ENCODE measurements around the gene CCL11. TPM values are rescaled to one million over a fixed set of nuclear protein-coding genes. Genes with fewer than 3 reads are reported as not detected.

CCL11 gene
- total and polyA plus RNA-seq, 3 donors from 2014 or later: not detected

GRCh38 chr17:34246881-34247280 lies 38.7 kb upstream of the CCL11 start:
- WGBS, 2 donors: 77 to 84% methylated on average over 3 of the region's 3 CpGs
- Histone ChIP-seq H3K4me1 (peaks cover 40% of the 10 kb centered on the region), H3K9me3 (no peaks in the 10 kb centered on the region), H3K4me3 (no peak overlapping the region), H3K27ac (no peak overlapping the region), H3K36me3 (ENCODE audit: low read depth, missing control alignments) (no peaks in the 10 kb centered on the region), H3K27me3 (no peaks in the 10 kb centered on the region)
- intact Hi-C loops (cut with DNase I; ENCODE audit: low total_unique reads): no loop called here
- TF ChIP-seq CTCF (IDR thresholded peaks at IDR 0.05) (no peak), POLR2A (IDR thresholded peaks at IDR 0.05) (no peak)
- no peak for DNase-seq

GRCh38 chr17:34248511-34249024 lies 37.0 kb upstream of the CCL11 start:
- Histone ChIP-seq H3K4me1 (peaks cover 57% of the 10 kb centered on the region), H3K27ac (no peak overlapping the region), H3K36me3 (ENCODE audit: low read depth, missing control alignments) (no peaks in the 10 kb centered on the region), H3K9me3 (no peaks in the 10 kb centered on the region), H3K27me3 (no peaks in the 10 kb centered on the region), H3K4me3 (no peak overlapping the region)
- no peak for DNase-seq
- intact Hi-C loops (cut with DNase I; ENCODE audit: low total_unique reads): no loop called here
- TF ChIP-seq POLR2A (IDR thresholded peaks at IDR 0.05): no peak
- TF ChIP-seq CTCF (IDR thresholded peaks at IDR 0.05): no peak
- WGBS, 2 donors: 42 to 61% methylated on average over 6 of the region's 6 CpGs

- 72 to 89% methylated on average over 1 of the region's 1 CpG for WGBS, 2 donors
- H3K27ac ChIP-seq: no peak overlapping the region
- no peaks in the 10 kb centered on the region for H3K27me3 ChIP-seq
- TF ChIP-seq POLR2A (IDR thresholded peaks at IDR 0.05): no peak
- no peak for TF ChIP-seq CTCF (IDR thresholded peaks at IDR 0.05)
- no peaks in the 10 kb centered on the region for H3K36me3 ChIP-seq (ENCODE audit: low read depth, missing control alignments)
- no peak for DNase-seq
- no peak overlapping the region for H3K4me3 ChIP-seq
- no peaks in the 10 kb centered on the region for H3K9me3 ChIP-seq
- peaks cover 61% of the 10 kb centered on the region for H3K4me1 ChIP-seq
- intact Hi-C loops (cut with DNase I; ENCODE audit: low total_unique reads): no loop called here
Measured at GRCh38 chr17:34249061-34249460, 36.5 kb upstream of the CCL11 start.

- no peak for DNase-seq
- Histone ChIP-seq H3K27ac (no peak overlapping the region), H3K36me3 (ENCODE audit: low read depth, missing control alignments) (no peaks in the 10 kb centered on the region), H3K27me3 (no peaks in the 10 kb centered on the region), H3K9me3 (no peaks in the 10 kb centered on the region), H3K4me1 (peaks cover 65% of the 10 kb centered on the region), H3K4me3 (no peak overlapping the region)
- WGBS, 2 donors: 29 to 75% methylated on average over 1 of the region's 1 CpG
- no peak for TF ChIP-seq POLR2A (IDR thresholded peaks at IDR 0.05)
- TF ChIP-seq CTCF (IDR thresholded peaks at IDR 0.05): no peak
- intact Hi-C loops (cut with DNase I; ENCODE audit: low total_unique reads): no loop called here
Measured at GRCh38 chr17:34249478-34249877, 36.1 kb upstream of the CCL11 start.

GRCh38 chr17:34251186-34251585 lies 34.4 kb upstream of the CCL11 start:
- Histone ChIP-seq H3K4me3 (no peak overlapping the region), H3K36me3 (ENCODE audit: low read depth, missing control alignments) (no peaks in the 10 kb centered on the region), H3K4me1 (peaks cover 80% of the 10 kb centered on the region), H3K27ac (no peak overlapping the region), H3K27me3 (no peaks in the 10 kb centered on the region), H3K9me3 (no peaks in the 10 kb centered on the region)
- intact Hi-C loops (cut with DNase I; ENCODE audit: low total_unique reads): no loop called here
- TF ChIP-seq CTCF (IDR thresholded peaks at IDR 0.05) (no peak), POLR2A (IDR thresholded peaks at IDR 0.05) (no peak)
- no peak for DNase-seq
- WGBS, 2 donors: 83 to 86% methylated on average over 3 of the region's 3 CpGs
